Kidney glomerular epithelial cell (primary cell): ENCODE results near the gene PRR35.

Experiments
- DNase-seq: peaks from one replicate; lab custom pipeline; 2025; lab: John Stamatoyannopoulos, UW

The PRR35 gene

GRCh38 chr16:580946-581498, 20.8 kb downstream of the PRR35 start:
- DNase-seq = no peak

GRCh38 chr16:582218-582613, 22.0 kb downstream of the PRR35 start:
- no peak for DNase-seq

- DNase-seq = no peak
Measured at GRCh38 chr16:582614-583331, 22.6 kb downstream of the PRR35 start.

DNA sequence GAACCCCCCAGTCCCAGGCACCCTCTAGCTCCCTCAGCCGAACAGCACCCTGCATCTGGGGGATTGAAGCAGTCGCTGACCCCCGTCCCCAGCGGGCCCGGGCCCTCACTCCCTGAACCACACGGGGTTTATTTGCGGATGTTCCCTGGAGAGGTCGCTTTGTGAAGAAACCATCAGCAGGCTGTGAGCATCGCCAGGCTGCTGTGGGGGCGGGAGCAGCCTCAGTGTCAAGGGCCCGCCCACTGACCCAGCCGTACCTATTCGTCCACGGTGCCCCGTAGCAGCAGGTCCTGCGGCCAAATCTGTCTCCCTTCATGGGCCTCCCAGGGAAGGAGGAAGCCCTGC, 23.2 kb downstream of the PRR35 start:
- DNase-seq = no peak

DNA sequence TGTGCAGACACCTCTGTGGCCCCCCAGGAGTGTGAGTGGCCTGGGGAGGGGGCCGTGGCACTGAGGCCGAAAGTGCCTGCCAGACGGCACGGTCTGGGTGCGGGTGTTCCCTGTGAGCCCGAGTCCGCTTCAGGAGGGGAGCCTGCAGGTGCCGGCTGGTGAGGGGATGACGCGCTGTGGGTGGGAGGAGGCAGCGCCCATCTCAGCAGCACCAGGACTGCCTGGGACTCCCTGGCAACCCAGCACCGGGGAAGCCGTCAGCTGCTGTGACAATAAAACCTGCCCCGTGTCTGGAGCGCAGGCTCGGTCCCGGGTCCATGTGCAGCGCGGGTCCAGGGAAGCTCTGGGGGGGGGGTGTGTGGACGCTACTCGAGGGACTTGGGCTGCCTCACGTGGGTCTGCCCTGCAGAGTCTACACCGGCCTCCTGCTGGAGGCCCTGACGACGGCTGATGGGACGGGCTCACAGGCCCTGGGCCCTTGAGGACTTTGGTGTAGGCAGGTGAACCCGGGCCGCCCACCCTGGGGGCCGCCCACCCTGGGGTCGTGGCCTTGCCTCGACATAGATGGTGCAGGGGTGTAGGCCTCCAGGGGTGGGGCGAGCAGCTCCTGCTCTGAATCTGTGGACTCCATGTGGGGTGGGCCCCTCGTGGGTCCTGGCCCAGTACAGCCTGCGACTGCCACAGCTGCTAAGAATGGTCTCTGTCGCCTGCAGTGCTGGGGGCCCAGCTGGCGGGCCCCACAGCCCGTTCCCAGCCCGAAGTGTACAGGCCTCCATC, 23.8 kb downstream of the PRR35 start:
- no peak for DNase-seq

DNA sequence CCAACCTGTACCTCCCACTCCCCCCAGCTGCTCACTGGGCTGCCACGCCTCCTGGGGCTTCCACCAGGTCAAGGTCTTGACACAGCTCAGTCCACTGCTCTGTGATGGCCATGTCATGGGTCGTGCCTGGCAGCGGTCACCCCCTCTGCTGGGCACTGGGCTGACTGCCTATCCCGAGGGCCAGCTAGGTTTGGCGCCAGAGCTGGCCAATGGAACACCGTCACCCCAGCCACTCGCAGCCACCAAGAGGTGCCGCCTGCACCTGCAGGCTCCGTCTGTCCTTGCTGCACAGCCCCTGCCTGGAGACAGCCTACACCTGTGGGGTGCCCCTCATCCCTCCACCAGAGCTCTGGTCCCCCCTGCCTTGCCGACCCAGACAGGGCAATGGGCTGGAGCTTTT, 25.2 kb downstream of the PRR35 start:
- no peak for DNase-seq

- DNase-seq = no peak
Measured at GRCh38 chr16:586047-586644, 26.0 kb downstream of the PRR35 start.

DNA sequence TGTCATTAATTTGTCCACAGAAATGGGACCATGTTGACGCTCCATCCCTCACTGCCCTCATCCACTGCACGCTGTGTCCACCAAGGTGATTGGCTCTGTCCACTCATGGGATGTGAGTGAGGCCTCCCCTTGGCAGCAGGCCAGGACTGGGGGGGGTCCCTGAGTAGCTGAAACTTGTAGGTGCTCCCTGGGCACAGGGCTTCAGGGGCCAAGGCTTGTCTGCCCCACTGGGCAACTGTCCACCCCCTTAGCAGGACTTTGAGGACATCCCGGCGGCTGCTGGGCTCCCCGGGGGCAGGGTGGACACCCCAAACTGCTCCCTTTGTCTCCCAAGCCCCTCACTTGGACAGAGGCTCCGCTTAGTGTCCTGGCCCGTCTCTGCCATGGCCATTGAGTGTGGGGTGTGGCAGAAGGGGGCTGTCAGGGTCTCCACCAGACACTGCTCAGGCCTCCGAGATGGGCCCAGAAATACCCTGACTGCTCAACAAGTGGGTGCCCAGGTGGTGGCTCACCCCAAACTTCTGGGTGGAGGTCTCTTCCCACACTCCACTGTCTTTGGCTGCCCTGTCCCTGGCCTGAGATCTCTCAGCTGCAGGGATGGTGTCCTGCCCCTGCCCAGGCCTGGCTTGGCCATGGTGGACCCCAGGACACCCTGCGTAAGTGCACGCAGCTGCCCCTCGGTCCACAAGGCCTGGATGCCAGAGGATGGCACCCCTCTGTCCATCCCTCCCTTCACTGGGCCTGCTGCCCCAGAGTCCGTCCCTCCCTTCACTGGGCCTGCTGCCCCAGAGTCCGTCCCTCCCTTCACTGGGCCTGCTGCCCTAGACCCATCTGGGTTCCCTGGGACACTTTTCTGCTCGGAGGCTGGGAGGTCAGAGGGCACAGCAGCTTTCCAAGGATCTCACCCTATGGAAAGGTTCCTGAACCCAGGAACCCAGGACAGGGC, 26.7 kb downstream of the PRR35 start:
- DNase-seq = no peak

GRCh38 chr16:588639-588888, 28.4 kb downstream of the PRR35 start:
- DNase-seq = no peak

DNA sequence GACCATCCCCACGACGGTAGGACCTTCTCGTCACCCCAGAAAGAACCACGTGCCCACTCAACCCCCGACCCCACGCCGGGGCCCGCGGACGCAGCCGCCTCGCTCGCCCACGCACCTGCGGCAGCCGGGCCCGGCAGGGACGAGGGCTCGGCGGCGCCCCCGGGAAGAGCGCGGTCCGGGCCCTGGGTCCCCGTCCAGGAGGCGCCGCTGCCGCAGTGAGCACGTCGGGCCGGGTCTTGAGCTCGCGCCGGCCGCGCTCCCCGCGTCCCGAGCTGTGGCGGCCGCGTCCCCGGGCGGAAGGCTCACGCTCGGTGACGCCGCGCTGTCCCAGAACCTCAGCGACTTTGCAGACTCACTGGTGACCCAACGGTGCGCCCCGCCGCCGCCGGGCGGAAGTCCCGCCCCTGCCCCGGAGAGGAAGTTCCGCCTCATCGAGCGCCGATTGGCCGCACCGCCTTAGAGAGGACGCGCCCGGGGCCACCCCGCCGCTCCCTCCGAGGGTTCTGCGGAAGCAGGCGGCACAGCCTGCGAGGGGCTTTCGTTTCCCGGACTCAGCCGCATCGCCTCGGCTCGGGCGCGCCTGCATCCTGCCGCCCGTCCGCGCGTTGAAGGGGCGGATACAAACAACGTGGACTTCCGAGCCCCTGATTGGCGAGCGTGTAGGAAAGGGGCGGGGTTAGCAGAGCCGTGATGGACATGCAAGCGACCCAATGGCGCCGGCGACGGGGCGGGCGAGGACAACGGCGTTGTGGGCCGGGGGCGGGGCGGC, 28.9 kb downstream of the PRR35 start:
- peak; percentile 94 for DNase-seq

DNA sequence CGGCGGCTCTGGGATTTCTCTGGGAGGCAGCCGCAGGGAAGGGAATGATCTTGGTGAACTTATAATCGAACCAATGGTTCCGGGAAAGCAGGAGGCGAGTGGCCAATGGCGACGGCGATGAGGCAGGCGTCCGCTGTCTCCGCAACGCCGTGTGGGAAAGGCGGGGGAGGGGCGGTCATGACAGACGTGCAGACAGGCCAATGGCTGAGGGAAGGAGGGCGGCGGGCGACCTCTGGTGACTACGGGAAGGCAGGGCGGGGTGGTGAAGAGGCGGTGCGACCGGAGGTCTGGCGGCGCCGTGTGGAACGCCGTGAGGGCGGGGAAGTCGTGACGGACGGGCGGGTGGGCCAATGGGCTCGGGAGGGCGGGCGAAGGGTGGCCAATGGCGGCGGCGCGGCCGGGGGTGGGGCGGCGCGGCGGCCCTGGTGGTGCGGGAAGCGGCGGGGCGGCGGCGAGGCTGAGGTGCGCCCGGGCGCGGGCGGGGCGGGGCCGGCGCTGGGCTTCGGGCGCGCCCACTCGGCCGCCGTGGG, 29.5 kb downstream of the PRR35 start, which contains the start of gene RAB40C:
RAB40C (plus strand) TSS at position 409 of the 530 bp plus-strand sequence. CDS start 226 bp downstream, outside the sequence.
- DNase-seq = peak; percentile 94

GRCh38 chr16:590188-590814, 30.1 kb downstream of the PRR35 start:
- no peak for DNase-seq

- no peak for DNase-seq
Measured at GRCh38 chr16:590815-591200, 30.6 kb downstream of the PRR35 start.

DNA sequence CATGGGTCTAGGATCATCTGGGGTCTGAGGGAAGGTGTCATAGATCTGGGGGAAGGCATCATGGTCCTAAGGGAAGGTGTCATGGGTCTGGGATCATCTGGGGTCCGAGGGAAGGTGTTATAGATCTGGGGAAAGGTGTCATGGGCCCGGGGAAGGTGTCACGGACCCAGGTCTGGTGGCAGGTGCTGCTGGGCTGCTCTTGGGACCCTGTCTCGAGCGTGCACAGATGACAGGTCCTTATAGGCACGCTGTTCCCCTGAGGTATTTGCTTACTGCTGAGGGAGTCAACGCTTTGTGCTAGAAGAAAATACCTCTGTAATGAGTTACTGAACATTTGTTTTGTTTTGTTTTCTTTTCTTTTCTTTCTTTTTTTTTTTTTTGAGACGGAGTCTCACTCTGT, 31.0 kb downstream of the PRR35 start:
- DNase-seq = no peak

GRCh38 chr16:591892-592517, 31.8 kb downstream of the PRR35 start:
- DNase-seq = no peak

DNA sequence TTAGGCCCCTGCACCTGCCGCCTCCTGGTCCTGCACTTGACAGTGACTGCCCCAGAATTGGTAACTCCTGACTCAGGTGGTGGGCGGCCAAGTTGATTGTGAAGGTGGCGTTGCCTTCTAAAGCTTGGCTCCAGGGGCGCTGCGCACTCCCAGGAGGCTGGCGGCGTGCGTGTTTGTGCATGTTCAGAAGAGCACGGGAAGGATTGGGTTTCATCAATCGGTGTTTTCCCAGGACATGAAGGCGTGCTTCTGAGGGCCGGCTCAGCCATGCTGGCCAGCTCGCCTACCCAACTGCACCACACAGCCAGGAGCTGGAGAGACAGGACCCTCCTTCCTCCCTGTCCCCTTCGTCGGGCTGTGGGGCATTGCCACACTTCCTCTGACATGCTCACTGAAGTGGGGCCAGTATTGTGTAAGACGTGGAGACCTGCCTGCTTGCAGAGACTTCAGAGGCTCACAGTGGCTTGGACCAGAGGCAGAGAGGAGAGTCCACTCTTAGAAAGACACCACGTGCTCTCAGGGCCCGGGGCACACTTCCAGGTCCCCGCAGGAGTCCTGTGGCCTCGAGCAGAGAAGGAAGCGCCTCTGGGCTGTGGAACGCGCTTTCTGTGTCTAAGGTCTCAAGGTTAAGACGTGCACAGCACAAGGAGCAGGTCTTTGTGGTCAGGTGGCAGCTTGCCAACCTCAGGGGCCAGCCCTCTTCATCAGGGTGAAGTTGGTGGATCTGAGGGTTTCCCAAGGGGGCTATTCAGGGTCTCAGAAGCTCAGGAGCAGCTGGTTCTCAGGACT, 32.5 kb downstream of the PRR35 start:
- DNase-seq = no peak

DNA sequence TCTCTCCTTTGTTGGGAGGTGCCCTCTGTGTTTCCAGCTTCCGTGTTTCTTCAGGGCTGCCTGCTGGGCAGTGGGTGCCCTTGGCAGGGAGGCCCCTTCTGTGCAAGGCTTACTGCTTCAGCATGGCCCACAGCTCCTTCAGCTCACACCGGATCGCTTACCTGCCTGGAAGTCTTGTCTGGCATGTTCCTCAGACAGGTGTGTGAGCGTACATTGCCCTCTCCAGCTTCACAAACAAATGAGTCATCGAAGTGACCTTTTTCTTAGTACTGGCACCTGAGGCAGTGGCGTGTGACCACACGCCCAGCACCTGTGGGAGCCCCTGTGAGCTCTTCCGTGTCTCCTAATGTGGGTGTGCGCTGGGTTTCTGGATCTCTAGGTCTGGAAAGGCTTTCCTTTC, 33.2 kb downstream of the PRR35 start:
- no peak for DNase-seq

- no peak for DNase-seq
Measured at GRCh38 chr16:593807-594206, 33.6 kb downstream of the PRR35 start.

DNA sequence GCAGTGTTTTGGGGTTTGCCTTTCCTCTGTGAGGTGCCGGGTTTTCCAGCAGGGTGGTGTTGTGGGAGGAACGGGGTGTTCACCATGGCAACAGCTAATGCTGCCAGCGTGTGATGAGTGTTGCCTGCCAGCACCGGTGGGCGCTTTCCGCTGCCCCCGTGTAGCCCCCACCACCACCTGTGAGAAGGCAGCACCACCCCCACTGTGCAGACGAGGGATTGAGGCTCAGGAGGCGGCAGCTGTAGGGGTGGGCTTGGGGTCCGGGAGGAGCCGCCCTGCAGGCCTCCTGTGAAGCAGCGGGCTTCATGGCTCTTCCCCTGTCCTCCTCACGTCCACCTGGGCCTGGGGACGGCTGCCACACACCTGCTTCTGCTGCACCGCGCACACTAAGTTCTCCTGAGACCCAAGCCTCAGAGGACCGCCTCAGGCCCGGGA, 34.9 kb downstream of the PRR35 start:
- DNase-seq = no peak
